BE2C (cell line): ENCODE data around the gene RAB22A.

Experiments used
- DNase-seq: peaks from one replicate; pipeline ENCODE4 v3.0.0-alpha.2; 2020
- H3K27me3 ChIP-seq: fragments of 250-450 bp; sonication (Bioruptor Pico); 2 replicates; pipeline ENCODE4 v1.5.1; 2020; ENCODE audit warnings: mild to moderate bottlenecking
- H3K36me3 ChIP-seq: fragments of 250-450 bp; sonication (Bioruptor Pico); 2 replicates; pipeline ENCODE4 v1.5.1; 2020; ENCODE audit warnings: mild to moderate bottlenecking
- H3K4me1 ChIP-seq: fragments of 250-450 bp; sonication (Bioruptor Pico); 2 replicates; pipeline ENCODE4 v1.5.1; 2020
- H3K4me3 ChIP-seq: 2 replicates; pipeline ENCODE4 v1.5.1; 2011; ENCODE audit warnings: low read depth, low read length
- H3K9me3 ChIP-seq: fragments of 250-450 bp; sonication (Bioruptor Pico); 2 replicates; pipeline ENCODE4 v1.5.1; 2020
- TF ChIP-seq, protein P1 (sequence below): IDR thresholded peaks from 2 replicates; pipeline ENCODE4 v1.5.1; 2012; ENCODE audit warnings: mild to moderate bottlenecking, low read depth, low read length

RAB22A gene

DNA sequence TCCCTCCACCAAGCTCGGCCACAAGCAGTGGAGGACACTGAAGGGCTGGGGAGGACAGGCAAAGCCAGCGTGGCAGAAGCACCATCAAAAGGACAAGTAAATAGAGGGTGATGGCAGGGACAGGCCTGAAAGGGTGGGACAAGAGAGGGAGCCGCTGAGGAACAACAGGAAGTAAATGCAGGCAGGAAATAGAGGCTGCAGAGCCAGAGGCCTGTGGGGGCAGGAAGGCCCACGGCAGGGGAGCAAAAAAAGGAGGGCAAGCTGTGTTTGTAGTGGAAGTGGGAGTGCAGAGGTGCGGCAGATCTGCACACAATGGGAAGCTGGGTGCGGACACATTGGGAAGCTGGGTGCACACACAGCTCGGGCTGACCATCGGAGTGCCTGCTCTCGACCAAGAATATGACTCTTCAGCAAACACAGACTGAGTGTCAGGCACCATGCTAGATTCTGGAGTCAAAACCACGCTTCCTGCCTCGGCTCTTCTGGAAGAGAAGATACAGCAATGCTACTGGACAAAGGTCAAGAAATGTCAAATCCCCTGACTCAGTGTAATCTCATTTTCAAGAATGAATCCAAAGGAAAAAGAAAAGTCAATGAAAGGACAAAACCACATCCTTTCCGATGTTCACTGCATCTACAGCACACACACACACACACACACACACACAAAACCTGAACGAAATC is 40.4 kb upstream of the RAB22A start:
- Histone ChIP-seq H3K9me3 (no peaks in the 10 kb centered on the region), H3K36me3 (peaks cover 5% of the 10 kb centered on the region; the same call in 1 of the 2 replicates), H3K4me1 (peaks cover 21% of the 10 kb centered on the region), H3K27me3 (no peaks in the 10 kb centered on the region), H3K4me3 (no peak overlapping the region)
- no peak for DNase-seq
- TF ChIP-seq, protein P1, sequence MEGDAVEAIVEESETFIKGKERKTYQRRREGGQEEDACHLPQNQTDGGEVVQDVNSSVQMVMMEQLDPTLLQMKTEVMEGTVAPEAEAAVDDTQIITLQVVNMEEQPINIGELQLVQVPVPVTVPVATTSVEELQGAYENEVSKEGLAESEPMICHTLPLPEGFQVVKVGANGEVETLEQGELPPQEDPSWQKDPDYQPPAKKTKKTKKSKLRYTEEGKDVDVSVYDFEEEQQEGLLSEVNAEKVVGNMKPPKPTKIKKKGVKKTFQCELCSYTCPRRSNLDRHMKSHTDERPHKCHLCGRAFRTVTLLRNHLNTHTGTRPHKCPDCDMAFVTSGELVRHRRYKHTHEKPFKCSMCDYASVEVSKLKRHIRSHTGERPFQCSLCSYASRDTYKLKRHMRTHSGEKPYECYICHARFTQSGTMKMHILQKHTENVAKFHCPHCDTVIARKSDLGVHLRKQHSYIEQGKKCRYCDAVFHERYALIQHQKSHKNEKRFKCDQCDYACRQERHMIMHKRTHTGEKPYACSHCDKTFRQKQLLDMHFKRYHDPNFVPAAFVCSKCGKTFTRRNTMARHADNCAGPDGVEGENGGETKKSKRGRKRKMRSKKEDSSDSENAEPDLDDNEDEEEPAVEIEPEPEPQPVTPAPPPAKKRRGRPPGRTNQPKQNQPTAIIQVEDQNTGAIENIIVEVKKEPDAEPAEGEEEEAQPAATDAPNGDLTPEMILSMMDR, result no peak

DNA sequence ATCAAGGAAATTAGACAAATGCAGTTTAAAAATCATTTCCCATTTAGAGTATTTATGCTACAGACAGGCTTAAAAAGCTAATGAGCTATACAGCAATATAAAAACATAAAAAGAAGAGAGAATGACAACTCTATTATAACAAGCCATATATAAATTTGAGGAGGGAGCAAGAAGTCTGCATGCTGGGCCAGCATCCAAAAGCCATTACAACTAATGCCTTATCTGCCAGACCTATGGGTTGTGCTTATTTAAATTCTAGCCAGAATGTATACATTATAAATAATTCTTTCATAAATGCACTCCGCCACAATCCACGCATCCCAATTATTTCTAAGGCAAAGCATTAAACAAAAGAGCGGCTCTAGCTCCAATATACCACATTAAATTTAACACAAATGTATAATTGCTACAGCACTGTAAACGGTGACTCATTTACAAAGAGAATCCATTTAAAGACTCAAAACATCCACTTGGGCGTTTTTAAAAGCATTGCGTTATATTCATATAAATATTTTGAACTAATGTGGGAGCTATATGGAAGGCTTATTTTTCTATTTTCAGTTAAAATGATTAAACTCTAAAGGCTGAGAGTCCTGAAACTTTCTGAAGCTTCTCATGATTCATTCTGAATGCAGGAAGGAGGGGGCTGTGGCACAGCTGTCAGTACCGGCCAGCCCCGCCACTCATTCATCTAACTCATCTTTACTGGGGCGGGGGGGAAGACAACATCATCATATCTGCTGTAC is 37.7 kb upstream of the RAB22A start:
- H3K36me3 ChIP-seq, result peaks cover 5% of the 10 kb centered on the region; the same call in 1 of the 2 replicates
- H3K9me3 ChIP-seq, result no peaks in the 10 kb centered on the region
- TF ChIP-seq, protein P1, result no peak
- peak overlapping the region; percentile 33 for H3K4me3 ChIP-seq
- H3K27me3 ChIP-seq, result no peaks in the 10 kb centered on the region
- peak; percentile 66 for DNase-seq
- H3K4me1 ChIP-seq, result peaks cover 22% of the 10 kb centered on the region

DNA sequence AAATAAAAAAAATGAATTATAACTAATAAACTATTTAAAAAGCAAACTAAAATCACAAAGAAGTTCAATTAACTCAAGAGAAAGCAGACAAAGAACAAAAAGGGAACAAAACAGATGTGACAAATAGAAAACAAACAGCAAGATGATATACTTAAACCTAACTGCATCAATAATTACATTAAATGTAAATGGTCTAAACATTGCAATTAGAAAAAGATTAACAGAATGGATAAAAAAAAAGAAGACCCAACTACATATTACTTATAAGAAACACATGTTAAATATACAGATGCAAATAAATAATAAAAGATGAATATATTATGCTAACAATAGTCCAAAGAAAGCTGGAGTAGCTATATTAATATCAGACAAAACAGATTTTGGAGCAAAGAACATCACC is 35.1 kb upstream of the RAB22A start:
- no peak for DNase-seq

DNA sequence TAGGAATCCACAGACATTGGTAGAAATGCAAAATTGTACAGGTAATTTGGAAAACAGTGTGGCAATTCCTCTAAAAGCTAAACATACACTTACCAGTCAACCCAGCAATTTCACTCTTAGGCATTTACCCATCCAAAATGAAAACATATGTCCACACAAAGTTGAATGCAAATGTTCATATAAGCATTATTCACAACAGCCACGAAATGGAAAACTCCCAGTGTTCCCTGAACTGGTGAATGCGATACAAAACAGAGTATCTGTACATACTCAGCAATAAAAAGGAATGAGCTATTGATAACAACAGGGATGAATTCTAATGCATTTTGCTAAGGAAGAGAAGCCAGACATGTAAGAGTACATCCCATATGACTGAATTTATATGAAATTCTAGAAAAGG is 32.4 kb upstream of the RAB22A start:
- Histone ChIP-seq H3K4me3 (no peak overlapping the region), H3K36me3 (no peaks in the 10 kb centered on the region), H3K27me3 (no peaks in the 10 kb centered on the region), H3K9me3 (no peaks in the 10 kb centered on the region), H3K4me1 (peaks cover 26% of the 10 kb centered on the region)
- no peak for DNase-seq
- TF ChIP-seq, protein P1, result no peak

More for the DNA sequence above, 35.1 kb upstream of the RAB22A start:
- H3K9me3 ChIP-seq, result no peaks in the 10 kb centered on the region
- peaks cover 31% of the 10 kb centered on the region for H3K4me1 ChIP-seq
- no peak overlapping the region for H3K4me3 ChIP-seq
- TF ChIP-seq, protein P1, result no peak
- H3K36me3 ChIP-seq, result no peaks in the 10 kb centered on the region
- no peaks in the 10 kb centered on the region for H3K27me3 ChIP-seq

DNA sequence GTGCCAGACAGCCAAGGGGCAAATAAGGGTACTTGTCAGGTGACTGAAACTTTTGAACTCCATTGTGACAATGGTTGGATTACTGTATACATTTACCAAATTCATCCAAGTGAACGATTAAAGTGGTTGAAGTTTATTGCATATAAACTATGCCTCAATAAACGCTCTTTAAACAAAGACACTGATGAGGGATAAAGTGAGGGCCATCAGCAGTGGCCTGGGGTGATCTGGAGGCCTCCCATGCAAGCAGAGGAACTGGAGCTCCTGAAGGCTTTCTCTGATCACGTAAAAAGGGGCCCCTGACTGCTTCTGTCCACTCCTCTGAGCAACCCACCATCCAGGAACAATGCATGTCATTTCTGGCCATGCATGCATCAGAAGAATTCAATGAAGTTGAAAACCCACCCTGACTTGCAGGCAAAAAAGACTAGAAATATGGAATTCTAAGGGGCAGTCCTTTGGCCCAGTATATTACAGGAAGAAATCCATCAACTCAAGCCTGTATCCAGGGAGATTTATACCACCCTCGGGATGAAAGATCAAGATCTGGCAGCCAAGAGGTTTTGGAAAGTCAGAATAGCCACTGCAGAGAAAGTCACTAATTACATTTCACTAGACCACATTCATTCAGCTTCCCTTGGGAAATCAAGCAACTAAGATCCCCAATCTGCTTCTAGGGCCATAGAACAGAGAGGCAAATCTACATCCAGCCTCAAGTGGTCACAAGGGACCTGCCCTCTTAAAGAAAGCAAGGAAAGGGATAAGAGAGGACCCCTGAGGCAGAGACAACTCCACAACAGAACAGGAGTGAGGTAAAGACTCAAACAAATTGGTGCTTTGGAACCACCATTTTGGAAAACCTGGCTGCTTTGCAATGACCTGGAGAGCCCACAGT is 31.7 kb upstream of the RAB22A start:
- Histone ChIP-seq H3K9me3 (no peaks in the 10 kb centered on the region), H3K27me3 (no peaks in the 10 kb centered on the region), H3K4me3 (peak overlapping the region; percentile 16), H3K36me3 (no peaks in the 10 kb centered on the region), H3K4me1 (peaks cover 24% of the 10 kb centered on the region)
- TF ChIP-seq, protein P1, result no peak
- DNase-seq, result peak; percentile 46
